Measurements from ENCODE around the gene ITGB1BP1. TPM values are rescaled to one million over a fixed set of nuclear protein-coding genes. Genes with fewer than 3 reads are reported as not detected.
"Not testable (repeated sequence)": the region's sequence is repeated elsewhere in the genome, so short reads cannot be mapped to it uniquely, and the experiment has no call there.

The ITGB1BP1 gene
- total RNA-seq, 2 donors from 2014 or later: 43.1 to 51.3 TPM

DNA sequence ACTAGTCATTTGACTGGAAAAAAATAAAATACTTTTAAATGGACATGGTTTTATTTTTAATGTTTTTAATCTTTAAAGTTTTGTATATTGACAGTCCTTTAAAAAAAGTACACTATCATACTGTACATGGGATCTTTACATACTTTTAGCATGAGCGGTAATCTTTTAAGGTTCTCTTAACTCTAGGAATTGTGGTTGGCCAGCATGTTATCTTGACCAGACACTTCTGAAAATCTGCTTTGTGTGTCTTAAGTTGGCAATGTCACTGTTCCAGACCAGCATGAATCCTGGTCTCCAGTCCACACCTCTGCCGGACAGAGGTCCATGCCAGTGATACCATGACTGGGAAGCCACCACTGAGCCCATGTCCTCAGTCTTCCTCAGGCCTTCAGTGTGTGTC lies 17.7 kb downstream of the ITGB1BP1 start:
- intact Hi-C loops (cut with DNase I, micrococcal nuclease): no loop called here
- no peak for ATAC-seq
- no peak for DNase-seq

GRCh38 chr2:9404451-9404850 lies 18.9 kb downstream of the ITGB1BP1 start:
- intact Hi-C loops (cut with DNase I, micrococcal nuclease): no loop called here
- ATAC-seq (no peak), DNase-seq (no peak)

- intact Hi-C loops (cut with DNase I, micrococcal nuclease): no loop called here
- ATAC-seq: peak; percentile 23
- DNase-seq: no peak
Observed at GRCh38 chr2:9403924-9404323, 19.4 kb downstream of the ITGB1BP1 start.

GRCh38 chr2:9401646-9402371 lies 21.5 kb downstream of the ITGB1BP1 start:
- intact Hi-C loops (cut with DNase I, micrococcal nuclease): no loop called here
- ATAC-seq: no peak
- no peak for DNase-seq

GRCh38 chr2:9401059-9401547 lies 22.2 kb downstream of the ITGB1BP1 start:
- DNase-seq (no peak), ATAC-seq (no peak)
- intact Hi-C loops (cut with DNase I, micrococcal nuclease): no loop called here

- DNase-seq (no peak), ATAC-seq (no peak)
- intact Hi-C loops (cut with DNase I, micrococcal nuclease): no loop called here
Observed at GRCh38 chr2:9400268-9401058, 22.9 kb downstream of the ITGB1BP1 start.

DNA sequence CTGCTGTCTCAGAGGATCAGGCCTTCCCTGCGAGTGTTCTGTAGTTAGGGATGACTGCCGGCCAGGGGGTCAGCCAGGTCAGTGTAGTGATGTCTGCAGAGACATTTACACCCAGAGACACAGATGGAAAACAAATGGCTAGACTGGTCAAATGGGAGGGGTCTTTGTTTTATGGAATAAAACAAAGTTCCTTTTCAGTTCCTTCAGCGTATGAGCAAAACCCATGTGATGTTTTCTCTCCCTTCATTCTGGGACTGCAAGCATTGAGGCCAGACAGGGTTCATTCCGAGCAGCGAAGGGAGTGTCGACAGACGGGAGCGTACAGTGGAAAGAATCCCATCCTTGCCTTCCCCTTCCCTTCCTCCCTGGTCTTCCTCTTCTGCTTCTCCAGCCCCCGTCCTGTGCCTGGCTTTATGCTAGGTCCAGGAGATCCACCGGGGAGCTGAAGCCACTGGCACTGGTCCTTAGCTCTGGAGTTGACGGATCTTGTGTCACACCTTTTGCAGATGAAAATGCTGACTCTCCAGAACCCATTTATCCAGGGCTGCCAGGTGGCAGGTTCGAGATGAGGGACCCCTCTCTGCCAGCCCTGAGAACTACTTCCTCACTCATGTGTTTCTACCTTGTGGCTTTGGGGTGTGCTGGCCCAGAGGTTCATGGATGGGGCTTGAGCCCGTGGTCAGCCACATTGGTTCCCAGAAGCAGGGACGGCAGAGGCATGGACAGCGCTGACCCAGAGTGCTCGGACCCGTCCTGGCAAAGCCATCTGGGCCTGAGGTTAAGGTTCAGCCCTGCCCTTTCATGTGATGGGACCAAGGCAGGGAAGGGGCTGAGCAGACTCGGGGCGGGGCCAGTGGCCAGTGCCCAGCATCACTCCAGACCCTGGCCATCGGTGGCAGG lies 24.2 kb downstream of the ITGB1BP1 start:
- ATAC-seq: no peak
- DNase-seq: no peak

GRCh38 chr2:9398251-9398650 lies 25.1 kb downstream of the ITGB1BP1 start:
- DNase-seq; ATAC-seq; intact Hi-C loops (cut with DNase I, micrococcal nuclease): not testable (repeated sequence)

More for the DNA sequence above, 24.2 kb downstream of the ITGB1BP1 start:
- intact Hi-C loops (cut with DNase I, micrococcal nuclease): no loop called here

- DNase-seq: no peak
- no peak for ATAC-seq
- intact Hi-C loops (cut with DNase I, micrococcal nuclease): no loop called here
Observed at GRCh38 chr2:9397201-9397600, 26.1 kb downstream of the ITGB1BP1 start.

- intact Hi-C loops (cut with DNase I, micrococcal nuclease): no loop called here
- ATAC-seq (no peak), DNase-seq (no peak)
Observed at GRCh38 chr2:9394816-9395215, 28.5 kb downstream of the ITGB1BP1 start.

- intact Hi-C loops (cut with DNase I, micrococcal nuclease): no loop called here
- DNase-seq: no peak
- ATAC-seq: no peak
Observed at GRCh38 chr2:9392898-9393765, 30.2 kb downstream of the ITGB1BP1 start.

GRCh38 chr2:9391961-9392720 lies 31.2 kb downstream of the ITGB1BP1 start:
- intact Hi-C loops (cut with DNase I, micrococcal nuclease): no loop called here
- ATAC-seq: no peak
- no peak for DNase-seq

- no peak for DNase-seq
- ATAC-seq: no peak
- intact Hi-C loops (cut with DNase I, micrococcal nuclease): no loop called here
Observed at GRCh38 chr2:9390991-9391390, 32.3 kb downstream of the ITGB1BP1 start.

DNA sequence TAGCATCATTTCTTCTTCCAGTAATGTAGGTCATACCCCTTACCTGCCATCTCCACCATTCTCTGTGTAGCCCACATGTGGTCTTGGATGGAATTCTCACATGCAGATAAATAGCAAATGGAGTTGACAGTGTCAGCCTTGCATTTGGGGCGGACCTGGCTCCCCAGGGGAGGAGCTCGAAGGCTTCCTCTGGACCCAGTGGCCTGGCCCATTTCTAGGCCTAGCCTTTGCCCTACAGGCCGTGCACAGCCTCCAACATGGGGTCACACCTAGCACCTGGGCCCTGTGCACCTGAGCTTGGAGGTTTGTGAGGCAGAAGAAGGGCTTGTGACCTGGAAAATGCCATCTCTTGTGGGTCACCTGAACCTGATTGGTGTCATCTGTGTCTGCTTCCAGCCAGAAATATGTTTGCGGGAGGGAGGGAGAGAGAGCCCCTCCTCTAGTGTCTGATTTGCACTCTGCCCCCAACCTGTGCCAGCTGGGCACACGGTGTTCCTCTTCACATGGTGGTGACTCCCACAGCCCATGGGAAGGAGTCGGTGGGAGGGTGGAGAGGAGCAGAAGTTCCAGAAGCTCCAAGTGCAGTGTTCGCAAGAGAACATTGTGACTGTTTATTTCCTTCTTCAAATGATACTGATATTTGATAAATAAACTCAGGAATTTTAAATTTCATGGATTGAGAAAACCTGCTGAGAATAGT lies 33.0 kb downstream of the ITGB1BP1 start:
- ATAC-seq: no peak
- intact Hi-C loops (cut with DNase I, micrococcal nuclease): no loop called here
- no peak for DNase-seq

GRCh38 chr2:9388950-9389911 lies 34.1 kb downstream of the ITGB1BP1 start:
- ATAC-seq (no peak), DNase-seq (no peak)
- intact Hi-C loops (cut with DNase I, micrococcal nuclease): no loop called here

DNA sequence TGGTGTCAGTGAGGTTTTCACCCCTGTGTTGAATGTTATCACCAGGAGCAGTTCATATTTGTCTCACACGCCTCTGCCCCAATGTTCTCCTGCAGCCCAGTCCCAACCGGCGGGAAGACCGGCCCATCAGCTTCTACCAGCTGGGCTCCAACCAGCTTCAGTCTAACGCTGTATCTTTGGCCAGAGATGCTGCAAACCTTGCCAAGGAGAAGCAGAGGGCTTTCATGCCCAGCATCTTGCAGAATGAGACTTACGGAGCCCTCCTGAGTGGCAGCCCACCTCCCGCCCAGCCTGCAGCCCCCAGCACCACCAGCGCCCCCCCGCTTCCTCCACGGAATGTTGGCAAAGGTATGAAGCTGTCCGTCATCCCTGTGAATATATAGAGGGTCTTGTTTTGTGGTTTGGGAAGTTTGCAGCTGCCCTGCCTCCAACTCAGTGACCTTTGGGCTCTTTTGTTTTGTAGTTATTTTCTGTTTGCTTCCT lies 35.1 kb downstream of the ITGB1BP1 start:
- DNase-seq (no peak), ATAC-seq (no peak)
- intact Hi-C loops (cut with DNase I, micrococcal nuclease): no loop called here
